SK-N-SH (cell line): ENCODE results near the gene NOL8. TPM values are rescaled to one million over a fixed set of nuclear protein-coding genes. Genes with fewer than 3 reads are reported as not detected.

Source experiments
- CTCF ChIA-PET: fragments of 300-600, 350-600 bp; formaldehyde crosslinking; extraction: SDS; loops from one replicate; lab custom pipeline; 2021; lab: Yijun Ruan, JAX
- POLR2A ChIA-PET: fragments of 350-600 bp; sonication (Branson Sonifier 250); formaldehyde crosslinking; extraction: SDS; loops from one replicate; lab custom pipeline; 2020; ENCODE audit warnings: antibody characterized with exemption, inconsistent platforms; lab: Yijun Ruan, JAX
- DNase-seq: peaks from one replicate; pipeline ENCODE4 v3.0.0; 2012
- H2AFZ ChIP-seq: fragments of 200-600 bp; sonication (generic); 2 replicates; pipeline ENCODE4 v1.8.1; 2016; ENCODE audit warnings: antibody characterized with exemption, mild to moderate bottlenecking, low read depth
- H3F3A ChIP-seq: fragments of 200-600 bp; sonication (generic); replicated peaks from 2 replicates; pipeline ENCODE3; 2016; ENCODE audit warnings: antibody characterized with exemption, mild to moderate bottlenecking; ENCODE audit not compliant: insufficient read depth
- H3K27ac ChIP-seq, 2 experiments: fragments of 200-500 bp in 1 of 2; fragments of 200-600 bp in 1 of 2; sonication (Bioruptor generic) in 1 of 2; sonication (generic), shearing (Covaris generic) in 1 of 2; 2 replicates each; pipeline versions ENCODE4 v1.5.1 to v1.6.1; 2014 to 2016; ENCODE audit warnings: low read depth in 2 of 2, inconsistent platforms in 1 of 2, low read length in 1 of 2, mild to moderate bottlenecking in 1 of 2, mixed read lengths in 1 of 2
- H3K27me3 ChIP-seq: fragments of 200-600 bp; sonication (generic), shearing (Covaris generic); 2 replicates; pipeline ENCODE4 v1.6.1; 2016; ENCODE audit warnings: mixed run types; ENCODE audit not compliant: insufficient read depth
- H3K36me3 ChIP-seq, 2 experiments: fragments of 200-500 bp in 1 of 2; fragments of 200-600 bp in 1 of 2; sonication (Bioruptor generic) in 1 of 2; sonication (generic) in 1 of 2; replicated peaks in 1 of 2; 2 replicates each; pipeline versions ENCODE3 to v1.5.1; 2014 to 2016; ENCODE audit warnings: low read length in 1 of 2, mild to moderate bottlenecking in 1 of 2; ENCODE audit not compliant: insufficient read depth in 2 of 2, control insufficient read depth in 1 of 2
- H3K4me1 ChIP-seq, 2 experiments: fragments of 200-500 bp in 1 of 2; fragments of 200-600 bp in 1 of 2; sonication (Bioruptor generic) in 1 of 2; sonication (generic), shearing (Covaris generic) in 1 of 2; 2 replicates each; pipeline versions ENCODE4 v1.5.1 to v1.6.1; 2014 to 2016; ENCODE audit warnings: low read depth in 1 of 2, low read length in 1 of 2, mixed run types in 1 of 2; ENCODE audit not compliant: insufficient read depth in 2 of 2, control insufficient read depth in 1 of 2
- H3K4me2 ChIP-seq: fragments of 200-600 bp; sonication (generic), shearing (Covaris generic); 2 replicates; pipeline ENCODE4 v1.6.1; 2017; ENCODE audit warnings: mixed run types
- H3K4me3 ChIP-seq, 2 experiments: fragments of 200-500 bp in 1 of 2; fragments of 200-600 bp in 1 of 2; sonication (Bioruptor generic) in 1 of 2; sonication (generic), shearing (Covaris generic) in 1 of 2; 2 replicates each; pipeline versions ENCODE4 v1.5.1 to v1.8.1; 2014 to 2016; ENCODE audit warnings: low read depth in 2 of 2, inconsistent platforms in 1 of 2, low read length in 1 of 2, mild to moderate bottlenecking in 1 of 2, mixed read lengths in 1 of 2, moderate library complexity in 1 of 2
- H3K79me2 ChIP-seq: fragments of 200-600 bp; sonication (generic); 2 replicates; pipeline ENCODE4 v1.8.1; 2017; ENCODE audit warnings: mild to moderate bottlenecking; ENCODE audit not compliant: insufficient read depth
- H3K9ac ChIP-seq: fragments of 200-600 bp; sonication (generic); 2 replicates; pipeline ENCODE4 v1.6.1; 2017; ENCODE audit warnings: mixed run types
- H3K9me2 ChIP-seq: fragments of 200-600 bp; sonication (generic); 2 replicates; pipeline ENCODE4 v1.6.1; 2017; ENCODE audit warnings: mixed run types
- H3K9me3 ChIP-seq: fragments of 200-600 bp; sonication (generic); 2 replicates; pipeline ENCODE4 v1.6.1; 2017; ENCODE audit warnings: mixed run types, mild to moderate bottlenecking, moderate library complexity
- H4K20me1 ChIP-seq: fragments of 200-600 bp; sonication (generic); 2 replicates; pipeline ENCODE4 v1.6.1; 2017; ENCODE audit warnings: mild to moderate bottlenecking, mixed run types; ENCODE audit not compliant: insufficient read depth
- ELF1 ChIP-seq: IDR thresholded peaks from 2 replicates; pipeline ENCODE4 v1.4.0; 2012
- FOSL2 ChIP-seq: IDR thresholded peaks from 2 replicates; pipeline ENCODE4 v1.4.0; 2012; ENCODE audit warnings: low read depth, mild to moderate bottlenecking, moderate library complexity, borderline replicate concordance
- FOXM1 ChIP-seq: IDR thresholded peaks from 2 replicates; pipeline ENCODE4 v1.4.0; 2012; ENCODE audit warnings: low read depth, mild to moderate bottlenecking
- JUND ChIP-seq: IDR thresholded peaks from 2 replicates; pipeline ENCODE4 v1.4.0; 2012
- MAX ChIP-seq: IDR thresholded peaks from 2 replicates; pipeline ENCODE4 v1.4.0; 2012; ENCODE audit warnings: low read depth
- NRF1 ChIP-seq: IDR thresholded peaks from 2 replicates; pipeline ENCODE4 v1.6.1; 2012; ENCODE audit warnings: low read depth, mild to moderate bottlenecking, low read length
- RAD21 ChIP-seq: IDR thresholded peaks from 2 replicates; pipeline ENCODE4 v1.6.1; 2012; ENCODE audit warnings: mild to moderate bottlenecking, low read length
- RFX5 ChIP-seq: IDR thresholded peaks from 2 replicates; pipeline ENCODE4 v1.6.1; 2012; ENCODE audit warnings: mild to moderate bottlenecking, improper control_type of control experiment, low read length
- RXRA ChIP-seq: IDR thresholded peaks from 2 replicates; pipeline ENCODE4 v1.4.0; 2012; ENCODE audit warnings: low read depth, mild to moderate bottlenecking, borderline replicate concordance
- SIN3A ChIP-seq: IDR thresholded peaks from 2 replicates; pipeline ENCODE4 v1.6.1; 2012; ENCODE audit warnings: low read depth, mild to moderate bottlenecking, low read length, moderate library complexity, borderline replicate concordance
- YY1 ChIP-seq: IDR thresholded peaks from 2 replicates; pipeline ENCODE4 v1.4.0; 2012; ENCODE audit warnings: low read depth, mild to moderate bottlenecking
- WGBS: methylation state at CpG from one replicate; pipeline ENCODE4 v1.1.6; 2017; ENCODE audit warnings: low lambda C conversion rate; 5-methylcytosine and 5-hydroxymethylcytosine counted together
- polyA plus RNA-seq, 3 experiments: library from polyadenylated mRNA; depleted of rRNA; stranded (reverse); fragments of >200 nt; gene quantifications; 2 replicates each; pipeline ENCODE4 v1.2.3, GENCODE V29; 2012
- TF ChIP-seq, protein P1 (sequence below): IDR thresholded peaks from 2 replicates; pipeline ENCODE4 v1.4.0; 2012; ENCODE audit warnings: low read depth, borderline replicate concordance
- TF ChIP-seq, protein P2 (sequence below): IDR thresholded peaks from 2 replicates; pipeline ENCODE4; 2012
- TF ChIP-seq, protein P3 (sequence below): fragments of 150-350 bp; IDR thresholded peaks from 2 replicates; pipeline ENCODE4 v1.6.1; 2017; ENCODE audit warnings: antibody characterized with exemption, low read length, low read depth, borderline replicate concordance
- TF ChIP-seq, protein P4 (sequence below): fragments of 150-350 bp; IDR thresholded peaks from 2 replicates; pipeline ENCODE4 v1.6.1; 2016; ENCODE audit warnings: mild to moderate bottlenecking, low read depth, low read length

NOL8 gene
- polyA plus RNA-seq, 1 of the 3 experiments (the other 2 are of a cell fraction), result 9.6 TPM

DNA sequence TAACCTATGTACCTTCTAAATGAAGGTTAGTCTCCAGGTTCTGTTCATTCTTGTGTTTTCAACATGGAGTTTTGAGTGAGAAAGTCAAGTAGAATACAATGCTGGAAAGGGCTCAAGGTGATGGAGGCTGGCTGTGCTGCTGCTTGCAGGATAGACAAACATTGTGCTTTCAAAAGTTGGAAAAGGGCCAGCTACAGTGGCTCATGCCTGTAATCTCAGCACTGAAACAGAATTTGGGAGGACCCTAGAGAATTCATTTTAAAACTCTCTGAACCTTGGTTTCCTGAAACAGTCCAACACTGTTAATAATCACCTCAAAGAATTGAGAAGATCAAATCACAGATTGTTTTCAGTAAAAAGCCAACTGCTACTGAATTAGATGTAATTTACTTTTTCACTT lies 16.3 kb downstream of the NOL8 start:
- no peaks in the 10 kb centered on the region for H3K27me3 ChIP-seq
- no peak overlapping the region for H3K27ac ChIP-seq
- no peaks in the 10 kb centered on the region for H3K9me3 ChIP-seq
- H2AFZ ChIP-seq, result no peak overlapping the region
- H3K36me3 ChIP-seq, result peaks cover 69 to 75% of the 10 kb centered on the region in 2 experiments
- H3K4me1 ChIP-seq, result peaks cover 0 to 7% of the 10 kb centered on the region in 2 experiments; a peak in 2 of 4 replicates
- H3K9ac ChIP-seq, result no peak overlapping the region
- no peaks in the 10 kb centered on the region for H4K20me1 ChIP-seq
- H3K9me2 ChIP-seq, result no peaks in the 10 kb centered on the region
- ChIA-PET CTCF (interaction anchor here (0.8 to 1.4 kb wide), 2 partner anchors 30 to 171 kb away, joined by 3 to 5 read pairs; no protein-coding TSS in a partner anchor), POLR2A (no interaction called here)
- no peak overlapping the region for H3K4me3 ChIP-seq
- no peak for DNase-seq
- H3K79me2 ChIP-seq, result peaks cover 15% of the 10 kb centered on the region; the same call in 1 of the 2 replicates
- H3F3A ChIP-seq, result no peaks in the 10 kb centered on the region
- H3K4me2 ChIP-seq, result no peak overlapping the region
- TF ChIP-seq RXRA, result no peak
- TF ChIP-seq, protein P1, sequence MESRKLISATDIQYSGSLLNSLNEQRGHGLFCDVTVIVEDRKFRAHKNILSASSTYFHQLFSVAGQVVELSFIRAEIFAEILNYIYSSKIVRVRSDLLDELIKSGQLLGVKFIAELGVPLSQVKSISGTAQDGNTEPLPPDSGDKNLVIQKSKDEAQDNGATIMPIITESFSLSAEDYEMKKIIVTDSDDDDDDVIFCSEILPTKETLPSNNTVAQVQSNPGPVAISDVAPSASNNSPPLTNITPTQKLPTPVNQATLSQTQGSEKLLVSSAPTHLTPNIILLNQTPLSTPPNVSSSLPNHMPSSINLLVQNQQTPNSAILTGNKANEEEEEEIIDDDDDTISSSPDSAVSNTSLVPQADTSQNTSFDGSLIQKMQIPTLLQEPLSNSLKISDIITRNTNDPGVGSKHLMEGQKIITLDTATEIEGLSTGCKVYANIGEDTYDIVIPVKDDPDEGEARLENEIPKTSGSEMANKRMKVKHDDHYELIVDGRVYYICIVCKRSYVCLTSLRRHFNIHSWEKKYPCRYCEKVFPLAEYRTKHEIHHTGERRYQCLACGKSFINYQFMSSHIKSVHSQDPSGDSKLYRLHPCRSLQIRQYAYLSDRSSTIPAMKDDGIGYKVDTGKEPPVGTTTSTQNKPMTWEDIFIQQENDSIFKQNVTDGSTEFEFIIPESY, result no peak

- CTCF ChIA-PET, result interaction anchor here (0.7 to 0.8 kb wide), 2 partner anchors 9 to 490 kb away, joined by 3 read pairs; no protein-coding TSS in a partner anchor
Measured at GRCh38 chr9:92300936-92301335, 24.2 kb downstream of the NOL8 start.

More at GRCh38 chr9:92300936-92301335, 24.2 kb downstream of the NOL8 start:
- H2AFZ ChIP-seq, result no peak overlapping the region
- peaks cover 6% of the 10 kb centered on the region for H3F3A ChIP-seq
- H3K27ac ChIP-seq, result no peak overlapping the region
- no peaks in the 10 kb centered on the region for H3K27me3 ChIP-seq
- H3K79me2 ChIP-seq, result no peaks in the 10 kb centered on the region
- TF ChIP-seq JUND (no peak), RXRA (no peak), NRF1 (no peak), RAD21 (no peak), YY1 (no peak), SIN3A (no peak), FOXM1 (no peak), FOSL2 (no peak), MAX (no peak), RFX5 (no peak), ELF1 (no peak)
- TF ChIP-seq, protein P2, sequence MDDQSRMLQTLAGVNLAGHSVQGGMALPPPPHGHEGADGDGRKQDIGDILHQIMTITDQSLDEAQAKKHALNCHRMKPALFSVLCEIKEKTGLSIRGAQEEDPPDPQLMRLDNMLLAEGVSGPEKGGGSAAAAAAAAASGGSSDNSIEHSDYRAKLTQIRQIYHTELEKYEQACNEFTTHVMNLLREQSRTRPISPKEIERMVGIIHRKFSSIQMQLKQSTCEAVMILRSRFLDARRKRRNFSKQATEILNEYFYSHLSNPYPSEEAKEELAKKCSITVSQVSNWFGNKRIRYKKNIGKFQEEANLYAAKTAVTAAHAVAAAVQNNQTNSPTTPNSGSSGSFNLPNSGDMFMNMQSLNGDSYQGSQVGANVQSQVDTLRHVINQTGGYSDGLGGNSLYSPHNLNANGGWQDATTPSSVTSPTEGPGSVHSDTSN, result no peak
- TF ChIP-seq, protein P3, sequence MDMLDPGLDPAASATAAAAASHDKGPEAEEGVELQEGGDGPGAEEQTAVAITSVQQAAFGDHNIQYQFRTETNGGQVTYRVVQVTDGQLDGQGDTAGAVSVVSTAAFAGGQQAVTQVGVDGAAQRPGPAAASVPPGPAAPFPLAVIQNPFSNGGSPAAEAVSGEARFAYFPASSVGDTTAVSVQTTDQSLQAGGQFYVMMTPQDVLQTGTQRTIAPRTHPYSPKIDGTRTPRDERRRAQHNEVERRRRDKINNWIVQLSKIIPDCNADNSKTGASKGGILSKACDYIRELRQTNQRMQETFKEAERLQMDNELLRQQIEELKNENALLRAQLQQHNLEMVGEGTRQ, result no peak
- TF ChIP-seq, protein P1, result no peak
- TF ChIP-seq, protein P4, sequence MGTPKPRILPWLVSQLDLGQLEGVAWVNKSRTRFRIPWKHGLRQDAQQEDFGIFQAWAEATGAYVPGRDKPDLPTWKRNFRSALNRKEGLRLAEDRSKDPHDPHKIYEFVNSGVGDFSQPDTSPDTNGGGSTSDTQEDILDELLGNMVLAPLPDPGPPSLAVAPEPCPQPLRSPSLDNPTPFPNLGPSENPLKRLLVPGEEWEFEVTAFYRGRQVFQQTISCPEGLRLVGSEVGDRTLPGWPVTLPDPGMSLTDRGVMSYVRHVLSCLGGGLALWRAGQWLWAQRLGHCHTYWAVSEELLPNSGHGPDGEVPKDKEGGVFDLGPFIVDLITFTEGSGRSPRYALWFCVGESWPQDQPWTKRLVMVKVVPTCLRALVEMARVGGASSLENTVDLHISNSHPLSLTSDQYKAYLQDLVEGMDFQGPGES, result no peak
- no peaks in the 10 kb centered on the region for H3K9me2 ChIP-seq
- DNase-seq, result no peak
- H3K4me3 ChIP-seq, result no peak overlapping the region
- no peaks in the 10 kb centered on the region for H3K9me3 ChIP-seq
- H3K36me3 ChIP-seq, result peaks cover 82 to 93% of the 10 kb centered on the region in 2 experiments
- 71% methylated on average over 1 of the region's 1 CpG for WGBS
- no peak overlapping the region for H3K9ac ChIP-seq
- no peak overlapping the region for H3K4me2 ChIP-seq
- no peaks in the 10 kb centered on the region for H4K20me1 ChIP-seq
- POLR2A ChIA-PET, result no interaction called here
- no peaks in the 10 kb centered on the region for H3K4me1 ChIP-seq
